CD4-positive, alpha-beta memory T cell (primary cell): ENCODE results near the gene AS3MT. TPM values are rescaled to one million over a fixed set of nuclear protein-coding genes. Genes with fewer than 3 reads are reported as not detected.

Experiments used
- polyA plus RNA-seq, 2 donors: library from polyadenylated mRNA; unstranded; fragments of 300-500 nt; fragmentation: Illumina TruSeq; gene quantifications; one replicate each; pipeline ENCODE4 v1.2.3, GENCODE V29; 2021
- total RNA-seq, 2 experiments: library from RNA; stranded (reverse); gene quantifications; one replicate each; pipeline ENCODE4 v1.2.3, GENCODE V29; 2021

AS3MT gene
- total and polyA plus RNA-seq, 4 experiments from 2014 or later, result 0.14 to 2.3 (median 2.3) TPM; not detected in 1

Other genes starting within 250 kb of the AS3MT start
- gene TRIM8, start 225.0 kb upstream of the AS3MT start, total RNA-seq, result 10 to 100 TPM; 68.4 to 71.6 TPM
- 10 to 100 TPM; 33.0 to 56.4 TPM for gene TRIM8, start 225.0 kb upstream of the AS3MT start, polyA plus RNA-seq
- 1 to 10 TPM; 3.7 to 4.0 TPM for gene ARL3, start 155.1 kb upstream of the AS3MT start, total RNA-seq
- gene ARL3, start 155.1 kb upstream of the AS3MT start, polyA plus RNA-seq, result 1 to 10 TPM; 5.8 to 7.3 TPM
- 10 to 100 TPM; 20.2 to 21.7 TPM for gene SFXN2, start 154.8 kb upstream of the AS3MT start, total RNA-seq
- 10 to 100 TPM in 1 of 2 donors, 1 to 10 TPM in 1; 9.5 to 11.4 TPM for gene SFXN2, start 154.8 kb upstream of the AS3MT start, polyA plus RNA-seq
- 10 to 100 TPM; 39.3 to 41.1 TPM for gene WBP1L, start 125.5 kb upstream of the AS3MT start, total RNA-seq
- 10 to 100 TPM; 25.7 to 34.3 TPM for gene WBP1L, start 125.5 kb upstream of the AS3MT start, polyA plus RNA-seq
- not detected for gene CYP17A1, start 32.1 kb upstream of the AS3MT start, total RNA-seq
- gene CYP17A1, start 32.1 kb upstream of the AS3MT start, polyA plus RNA-seq, result not detected
- 10 to 100 TPM; 14.7 to 17.7 TPM for gene BORCS7, start 15.2 kb upstream of the AS3MT start, total RNA-seq
- 10 to 100 TPM; 29.8 to 63.2 TPM for gene BORCS7, start 15.2 kb upstream of the AS3MT start, polyA plus RNA-seq
- gene CNNM2, start 48.8 kb downstream of the AS3MT start, total RNA-seq, result 10 to 100 TPM; 11.9 to 14.4 TPM
- 1 to 10 TPM; 3.2 to 4.5 TPM for gene CNNM2, start 48.8 kb downstream of the AS3MT start, polyA plus RNA-seq